Heart left ventricle (tissue), 13 donors: ENCODE measurements around the gene PTN.

ENCODE experiments used
- CTCF ChIP-seq, 12 donors: fragments of 200-600 bp; sonication (generic) in 4 of 12; IDR thresholded peaks; one replicate each; pipeline versions ENCODE4 v1.5.0 to v1.8.0; 2018 to 2022; ENCODE audit warnings: antibody characterized with exemption in 12 of 12, mild to moderate bottlenecking in 5 of 12
- POLR2A ChIP-seq, 2 donors: fragments of 450-650 bp; IDR thresholded peaks; one replicate each; pipeline ENCODE4 v1.6.1; 2017; ENCODE audit warnings: antibody characterized with exemption in 2 of 2, mild to moderate bottlenecking in 2 of 2, moderate library complexity in 2 of 2
- donor health status: ischemic (EF 13 %, LVEDD 7.1; RV severe dilation, severe dysfunction).
- donor health status: DM: no; HTN: yes; CAD: no.
- donor health status: DM: no; HTN: no; CAD: no.
- donor health status: ischemic (EF 25% LVEDD 6.9; RV normal size, moderate dysfunction).
- donor health status: ischemic (EF 25% LVEDD 5.7; RV mildly dilated, moderate dysfunction).
- donor health status: ischemic (EF 35%, LVEDD 5.7; RV mildly dilated, moderate dysfunction).
- donor health status: nonischemic (EF 11% LVEDD 7.7; RV severe dilation, severe dysfunction).
- donor health status: DM: yes; HTN: yes; CAD: no.
- donor health status: PGD.
- donor health status: ischemic (EF 29% LVEDD 5.4; RV normal size, mild dysfunction).
- donor health status: nonischemic (EF 23%, LVEDD 6.1; RV moderate dilation, normal function).

DNA sequence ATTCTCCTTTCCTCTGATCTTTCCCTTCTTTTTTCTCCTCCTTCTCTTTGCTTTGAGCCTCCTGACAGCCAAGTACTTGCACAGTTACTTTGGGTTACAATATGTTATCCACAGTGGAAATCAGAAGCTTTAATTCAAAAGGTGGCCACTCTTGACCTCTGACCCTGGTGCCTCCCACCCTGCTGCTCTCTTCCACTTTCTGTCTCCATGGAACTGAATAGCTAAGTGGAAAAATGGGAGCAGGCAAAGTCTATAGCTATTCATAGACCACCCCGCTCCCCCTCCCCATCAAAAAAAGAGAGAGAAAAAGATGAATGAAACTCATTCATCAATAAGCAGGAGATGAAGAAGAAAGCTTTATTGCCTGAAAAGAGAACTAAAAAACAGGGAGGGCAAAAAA is 39.4 kb downstream of the PTN start:
- no peak for TF ChIP-seq CTCF (IDR thresholded peaks at IDR 0.05)
- TF ChIP-seq POLR2A (IDR thresholded peaks at IDR 0.05) = no peak
